Stimulated activated CD8-positive, alpha-beta memory T cell treated with anti-CD3 and anti-CD28 coated beads, Interleukin-15, amount 100 ng/mL, for 4 hours (primary cell): ENCODE measurements around the gene ACSF3.

Source experiments
- DNase-seq, 2 donors: peaks; one replicate each; pipeline ENCODE4 v3.0.0-alpha.2; 2020; ENCODE audit warnings: low read depth in 2 of 2

Gene ACSF3

GRCh38 chr16:89095491-89095951 is 1.9 kb downstream of the ACSF3 start:
- DNase-seq = no peak

DNA sequence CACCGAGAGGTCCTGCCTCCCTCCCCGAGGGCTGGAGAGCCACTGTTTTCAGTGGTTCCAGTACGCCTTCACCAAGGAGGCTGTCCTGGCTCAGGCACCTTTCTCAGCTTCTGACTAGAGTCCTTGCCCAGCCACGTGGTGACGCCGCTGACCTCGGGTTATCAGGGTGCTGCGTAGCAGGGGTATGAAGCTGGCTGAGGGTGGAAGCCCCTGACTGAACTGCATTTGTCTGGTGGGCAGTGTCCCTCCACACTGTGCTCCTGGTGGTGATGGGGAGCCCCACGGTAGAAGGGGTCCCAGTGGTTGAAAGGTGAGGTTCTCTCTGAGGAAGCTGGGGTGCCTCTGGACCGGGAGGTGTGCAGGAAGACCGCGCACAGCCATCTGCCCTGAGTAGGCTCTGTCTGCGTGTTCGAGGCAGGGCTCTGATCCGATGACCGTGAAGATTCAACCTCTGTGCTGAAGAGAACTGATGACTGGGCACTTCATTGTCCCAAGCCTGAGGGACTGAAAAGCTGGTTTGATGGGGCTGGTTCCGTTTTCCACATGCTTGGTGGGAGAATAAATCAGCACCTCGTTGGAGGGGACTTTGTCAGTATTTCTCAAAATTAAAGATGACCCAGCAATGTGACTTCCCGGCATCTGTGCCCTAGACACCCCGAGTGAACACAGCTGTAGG is 2.5 kb downstream of the ACSF3 start:
- DNase-seq = no peak

DNA sequence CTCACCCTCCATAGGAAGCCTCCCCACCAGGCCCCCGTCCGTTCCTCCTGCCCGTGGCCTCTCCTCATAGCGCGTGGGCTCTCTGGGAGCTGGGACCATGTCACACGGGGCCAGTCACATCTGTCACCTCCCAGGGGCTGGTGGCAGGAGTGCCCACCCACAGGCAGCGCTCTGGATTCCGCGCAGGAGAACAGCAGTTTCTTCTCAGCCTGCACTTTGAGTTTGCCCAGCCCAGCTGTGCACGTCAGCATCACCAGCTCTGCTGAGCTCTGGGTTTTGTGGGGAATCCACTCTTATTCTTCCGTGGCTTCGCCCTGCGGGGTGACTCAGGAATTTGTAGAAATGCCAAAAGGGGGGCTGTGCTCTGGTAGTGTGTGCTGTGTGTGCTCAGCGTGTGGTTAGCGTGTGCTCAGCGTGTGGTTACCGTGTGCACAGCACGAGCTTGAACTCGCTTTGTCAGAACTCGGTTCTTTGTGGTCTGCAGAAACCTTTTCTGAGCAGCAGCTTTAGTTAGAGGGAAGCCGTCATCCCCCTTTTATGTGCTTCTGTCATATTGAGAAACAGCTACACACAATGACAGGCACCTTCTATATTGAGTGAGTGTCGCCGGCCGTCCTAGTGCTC is 3.2 kb downstream of the ACSF3 start:
- peak; percentile 53 to 69 for DNase-seq

DNA sequence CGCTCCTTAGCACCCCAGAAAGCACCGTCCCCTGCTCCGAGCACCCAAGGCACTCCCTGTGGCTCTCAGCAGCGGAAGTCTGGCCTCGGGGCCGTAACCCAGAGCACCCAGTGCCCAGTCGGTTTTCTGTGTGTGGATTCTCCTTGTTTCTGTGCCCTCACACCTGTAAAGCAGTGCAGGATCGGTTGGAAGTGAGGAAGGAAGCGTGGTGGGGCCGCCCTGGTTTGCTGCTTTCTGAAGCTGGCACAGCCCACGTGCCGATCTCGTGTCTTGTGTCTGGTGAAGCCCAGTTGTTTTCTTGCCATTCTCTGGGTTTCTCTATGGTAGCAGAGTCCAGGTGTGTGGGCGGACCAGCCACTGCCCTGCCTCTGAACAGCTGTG is 3.7 kb downstream of the ACSF3 start:
- DNase-seq = no peak

- no peak for DNase-seq
Measured at GRCh38 chr16:89098767-89099430, 5.2 kb downstream of the ACSF3 start.

- no peak for DNase-seq
Measured at GRCh38 chr16:89099905-89100304, 6.3 kb downstream of the ACSF3 start.

- no peak for DNase-seq
Measured at GRCh38 chr16:89100601-89101302, 7.1 kb downstream of the ACSF3 start.

DNA sequence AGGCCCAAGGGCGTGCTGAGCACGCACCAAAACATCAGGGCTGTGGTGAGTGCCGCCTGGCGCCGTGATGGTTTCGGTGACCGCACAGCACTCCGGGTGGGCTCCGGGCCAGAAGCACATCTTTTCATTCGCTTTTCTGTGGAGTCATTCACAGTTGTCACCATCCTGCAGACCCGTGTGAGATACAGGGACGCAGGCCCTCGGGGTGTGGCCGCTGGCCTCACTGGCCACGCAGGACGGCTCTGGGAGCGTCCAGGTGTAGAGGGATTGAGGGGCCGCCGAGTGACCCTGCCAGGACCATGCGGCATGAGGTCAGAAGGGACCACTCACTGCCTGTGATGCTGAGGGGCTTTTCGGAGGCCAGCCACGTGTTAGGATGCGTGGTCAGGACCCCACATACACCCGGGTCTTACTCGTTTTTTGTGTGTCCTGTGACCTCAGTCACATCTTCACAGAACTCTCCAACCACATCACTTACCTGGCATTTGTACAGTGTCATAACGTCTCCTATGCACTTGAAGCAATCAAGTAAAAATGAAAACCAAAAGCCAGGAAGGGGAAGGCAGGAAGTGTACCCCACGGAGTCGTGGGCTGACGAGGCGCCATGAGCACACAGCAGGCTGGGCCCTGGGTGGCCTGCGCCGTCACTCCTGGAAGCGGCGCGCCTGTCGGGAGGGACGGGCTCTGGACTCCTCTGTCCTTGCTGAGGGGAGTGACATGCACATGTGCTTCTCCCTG is 7.8 kb downstream of the ACSF3 start:
- DNase-seq = no peak

DNA sequence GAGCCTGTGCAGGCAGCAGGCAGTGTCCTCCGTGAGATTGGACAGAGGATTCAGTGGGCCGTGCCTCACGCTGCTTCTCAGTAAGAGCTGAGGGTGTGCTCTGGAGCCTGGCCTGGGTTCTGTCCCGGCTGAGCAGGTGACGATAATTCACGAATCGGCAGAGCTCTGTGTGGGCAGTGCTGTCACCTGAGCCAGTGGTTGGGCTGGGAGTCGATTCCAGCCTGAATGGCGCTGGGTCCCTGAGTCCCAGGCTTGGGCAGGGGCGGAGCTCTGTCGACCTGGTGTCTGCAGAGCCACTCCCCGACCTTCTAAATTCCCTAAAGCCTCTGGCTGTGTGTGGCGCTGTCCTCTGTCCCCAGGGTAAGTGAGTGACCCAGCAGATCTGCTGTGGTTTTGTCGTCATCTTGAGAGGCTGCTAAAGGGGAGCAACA is 8.4 kb downstream of the ACSF3 start:
- no peak for DNase-seq

DNA sequence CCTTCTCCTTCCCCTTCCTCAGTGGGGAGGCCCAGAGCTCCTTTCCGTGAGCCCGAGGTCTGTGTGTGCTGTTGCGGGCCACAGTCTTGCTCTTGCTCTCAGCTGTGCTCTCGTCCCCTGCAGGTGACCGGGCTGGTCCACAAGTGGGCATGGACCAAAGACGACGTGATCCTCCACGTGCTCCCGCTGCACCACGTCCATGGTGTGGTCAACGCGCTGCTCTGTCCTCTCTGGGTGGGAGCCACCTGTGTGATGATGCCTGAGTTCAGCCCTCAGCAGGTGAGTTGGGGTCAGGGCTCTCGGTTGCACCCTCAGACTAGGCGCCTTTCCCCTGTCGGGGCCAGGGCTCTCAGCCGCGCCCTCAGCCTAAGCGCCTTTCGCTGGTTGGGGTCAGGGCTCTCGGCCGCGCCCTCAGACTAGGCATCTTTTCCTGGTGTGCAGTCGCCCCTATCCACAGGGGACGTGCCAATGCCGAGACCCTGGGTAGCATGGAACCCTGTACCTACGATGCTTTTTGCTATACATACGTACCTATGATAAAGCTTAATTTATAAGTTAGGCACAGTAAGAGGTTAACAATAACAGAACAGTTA is 8.9 kb downstream of the ACSF3 start:
- no peak for DNase-seq

- no peak for DNase-seq
Measured at GRCh38 chr16:89103156-89103555, 9.5 kb downstream of the ACSF3 start.

DNA sequence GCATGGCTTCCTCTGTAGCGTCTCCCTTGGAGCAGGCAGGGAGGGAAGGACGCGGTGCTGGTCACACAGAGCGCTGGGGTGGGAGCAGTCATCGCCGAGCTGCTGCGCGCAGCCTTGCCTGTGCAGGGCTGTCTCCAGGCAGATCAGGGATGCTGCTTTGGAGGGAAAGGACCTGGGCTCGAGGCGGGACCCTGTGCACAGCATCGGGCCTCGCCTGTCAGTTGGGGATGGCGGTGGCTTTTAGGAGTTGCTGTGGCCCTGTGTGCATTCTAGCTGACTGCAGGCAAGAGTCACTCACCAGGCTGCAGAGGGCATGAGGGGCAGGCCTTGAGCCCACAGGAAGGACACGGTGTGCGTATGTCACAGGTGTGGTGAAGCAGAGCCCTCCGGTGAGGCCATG is 10.1 kb downstream of the ACSF3 start:
- no peak for DNase-seq

DNA sequence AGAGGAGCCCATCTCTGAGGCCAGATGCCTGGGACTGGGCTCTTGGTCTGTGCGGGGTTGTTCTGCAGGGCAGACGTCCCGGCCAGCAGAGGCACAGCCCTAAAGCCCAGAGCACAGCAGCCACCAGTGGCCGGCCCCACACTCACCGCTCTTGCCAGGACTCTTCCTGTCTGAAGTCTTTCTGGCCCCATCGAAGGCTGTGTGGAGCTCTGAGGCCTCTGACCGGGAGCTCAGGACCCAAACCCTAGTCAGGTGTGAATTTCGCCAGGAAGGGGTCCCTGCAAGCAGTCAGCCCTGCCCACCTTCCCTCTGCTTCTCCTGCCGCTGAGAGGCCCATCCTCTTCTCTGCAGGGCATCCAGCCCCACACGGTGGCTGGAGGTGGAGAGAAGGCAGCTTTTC is 10.7 kb downstream of the ACSF3 start:
- no peak for DNase-seq

DNA sequence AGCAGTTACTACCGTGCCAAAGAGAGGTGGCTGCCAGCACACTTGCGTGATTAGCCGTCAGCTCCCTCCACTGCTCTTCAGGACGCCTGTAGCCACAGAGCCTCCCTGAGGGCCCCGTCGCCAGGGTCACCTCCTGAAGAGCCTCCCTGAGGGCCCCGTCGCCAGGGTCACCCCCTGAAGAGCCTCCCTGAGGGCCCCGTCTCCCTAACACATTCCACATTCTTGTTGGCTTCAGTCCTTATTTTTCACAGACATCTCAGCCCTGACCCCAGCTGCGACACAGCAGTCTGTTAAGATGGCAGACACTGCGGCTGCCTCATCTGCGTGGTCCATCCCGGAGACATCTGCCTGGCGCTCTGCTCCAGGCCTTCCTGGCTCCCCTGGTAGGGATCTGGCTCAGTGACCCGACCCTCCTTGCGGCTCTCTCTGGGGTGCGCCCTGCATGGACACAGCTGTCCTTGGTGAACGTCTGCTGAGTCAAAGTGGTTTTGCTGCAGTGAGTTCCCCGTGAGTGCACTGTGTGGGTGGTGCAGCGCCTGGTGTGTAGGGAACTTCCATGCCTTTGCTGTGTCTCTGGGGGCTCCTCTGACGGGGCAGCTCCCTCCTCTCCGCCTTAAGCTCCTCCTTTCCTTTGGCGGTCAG is 11.4 kb downstream of the ACSF3 start:
- DNase-seq = no peak

DNA sequence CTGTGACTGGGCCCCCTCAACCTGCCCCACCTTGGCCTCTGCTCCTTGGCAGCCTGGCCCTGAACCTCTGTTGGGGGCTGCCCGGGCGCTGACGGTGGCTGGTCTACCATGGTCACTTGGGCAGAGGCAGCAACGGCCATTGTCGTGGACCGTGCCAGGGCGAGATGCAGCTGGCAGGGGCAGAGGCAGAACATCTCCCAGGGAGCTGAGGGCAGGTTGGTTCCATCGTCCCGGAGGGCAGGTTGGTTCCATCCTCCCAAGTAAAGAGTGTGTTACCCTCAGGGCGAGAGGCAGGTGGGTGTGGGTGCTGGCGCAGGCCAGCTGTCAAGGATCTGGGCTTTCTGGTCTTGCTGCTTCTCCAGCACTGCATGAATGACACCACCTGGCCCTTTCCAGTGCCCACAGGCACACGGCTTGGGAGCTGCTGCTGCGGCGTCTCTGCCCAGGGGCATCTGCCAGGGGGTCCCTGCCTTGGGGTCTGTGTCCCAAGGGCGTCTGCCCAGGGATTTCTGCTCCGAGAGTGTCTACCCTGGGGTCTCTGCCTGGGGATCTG is 12.0 kb downstream of the ACSF3 start:
- DNase-seq = no peak

GRCh38 chr16:89106533-89107202 is 13.0 kb downstream of the ACSF3 start:
- DNase-seq = no peak

GRCh38 chr16:89107203-89107582 is 13.5 kb downstream of the ACSF3 start:
- DNase-seq = no peak

DNA sequence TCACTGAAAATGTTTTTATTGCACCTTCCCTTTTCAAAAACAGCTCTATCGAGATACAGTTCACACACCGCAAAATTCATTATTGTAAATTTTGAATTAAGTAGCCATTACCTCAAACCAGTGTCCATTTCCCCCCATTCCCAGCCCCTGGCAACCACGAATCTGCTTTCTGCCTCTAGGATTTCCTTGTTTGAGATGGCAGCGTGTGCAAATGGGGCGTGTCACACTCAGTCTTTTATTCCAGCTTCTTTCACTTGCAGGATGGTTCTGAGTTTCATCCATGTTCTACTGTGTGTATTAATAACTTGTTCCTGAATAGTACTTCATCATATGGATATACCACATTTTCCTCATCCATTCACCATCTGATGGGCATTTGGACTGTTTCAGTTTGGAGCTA is 14.8 kb downstream of the ACSF3 start:
- DNase-seq = no peak

DNA sequence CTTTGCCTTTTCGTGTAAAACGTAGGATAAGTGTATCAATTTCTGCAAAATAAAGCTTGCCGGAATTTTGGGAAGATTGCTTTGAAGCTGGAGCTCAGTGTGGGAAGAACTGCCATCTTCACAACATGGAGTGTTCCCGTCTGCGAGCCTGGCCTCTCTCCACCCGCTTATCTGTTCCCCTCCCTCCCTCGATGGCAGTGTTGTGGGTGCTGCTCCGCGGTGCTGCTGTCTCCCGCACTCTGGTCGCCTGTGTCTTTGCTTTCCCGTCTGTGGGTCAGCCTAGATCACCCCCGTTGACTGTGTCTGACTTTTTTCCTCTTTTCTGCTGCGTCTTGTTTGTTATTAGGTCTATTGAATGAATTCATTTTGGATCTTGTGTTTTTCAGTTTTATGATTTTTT is 17.0 kb downstream of the ACSF3 start:
- no peak for DNase-seq

DNA sequence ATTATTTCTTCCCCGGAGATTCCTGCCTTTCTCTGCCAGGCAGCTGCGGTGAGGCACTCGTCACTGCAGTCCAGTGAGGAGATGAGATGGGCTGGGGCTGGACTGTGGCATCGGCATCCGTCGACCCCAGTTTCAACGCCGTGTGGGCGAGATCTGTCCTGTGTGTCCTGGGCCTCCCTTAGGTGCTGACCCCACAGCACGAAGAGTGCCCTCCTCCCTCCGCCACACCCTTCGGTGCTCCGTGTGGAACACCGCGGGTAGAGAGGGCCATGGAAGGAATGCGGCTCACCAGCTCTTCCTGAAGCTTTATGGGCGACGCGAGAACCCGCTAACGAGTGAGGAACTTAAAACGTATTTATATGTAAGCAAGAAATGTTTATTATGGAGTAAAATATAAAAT is 17.6 kb downstream of the ACSF3 start:
- DNase-seq = no peak
